Measurements from ENCODE around the gene SSR4.

- TF ChIP-seq CTCF (optimal IDR thresholded peaks at IDR 0.05 in 1 of 3, IDR thresholded peaks at IDR 0.05 in 1 of 3, conservative IDR thresholded peaks at IDR 0.05 in 1 of 3; ENCODE audit: extremely low read depth in 1 of 3, insufficient read depth in 2 of 3, low read length in 3 of 3): no peak
- no peak for TF ChIP-seq EZH2 (IDR thresholded peaks at IDR 0.05; ENCODE audit: low read length)
Measured at GRCh38 chrX:153762626-153763173, 31.8 kb upstream of the SSR4 start.
